ENCODE measurements around the gene ELMO1.

Gene ELMO1

DNA sequence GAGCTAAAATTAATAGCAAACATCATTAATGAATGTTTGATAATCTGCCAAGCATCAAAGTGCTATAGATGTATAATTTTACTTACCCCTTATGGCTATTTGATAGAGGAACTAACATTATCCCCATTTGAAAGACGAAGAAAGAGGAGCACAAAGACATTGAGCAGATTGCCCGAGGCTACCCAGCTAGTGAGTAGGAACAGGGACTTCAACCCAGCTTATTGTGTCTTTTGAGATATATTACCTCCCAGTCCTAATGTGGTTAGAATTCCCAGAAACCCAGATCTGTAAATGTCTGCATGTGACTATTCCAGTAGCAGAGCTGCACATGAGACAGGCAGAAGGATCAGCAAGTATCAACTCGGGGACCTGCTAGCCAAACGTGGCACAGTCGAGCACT is 564.3 kb downstream of the ELMO1 start:
- WGBS (ENCODE audit: extremely low coverage, insufficient coverage, low lambda C conversion rate): no CpG with 5 or more reads among the region's 5 CpGs
- no peak overlapping the region for H3K9ac ChIP-seq (ENCODE audit: low read length)
- H3K36me3 ChIP-seq (ENCODE audit: control insufficient read depth, insufficient read depth, low read length): no peaks in the 10 kb centered on the region
- no peak overlapping the region for H3K4me2 ChIP-seq (ENCODE audit: low read length)
- H4K8ac ChIP-seq (ENCODE audit: low read depth, low read length): no peak overlapping the region
- DNase-seq: no peak
- H3K56ac ChIP-seq (ENCODE audit: low read length): no peak overlapping the region
- H3K4me3 ChIP-seq (ENCODE audit: low read length): no peak overlapping the region
- H3K4me1 ChIP-seq (ENCODE audit: control insufficient read depth, low read depth, low read length): no peaks in the 10 kb centered on the region
- H3K27ac ChIP-seq (ENCODE audit: low read depth, low read length): no peak overlapping the region
- H2BK5ac ChIP-seq (ENCODE audit: low read length): no peak overlapping the region
- no peak overlapping the region for H2AK5ac ChIP-seq (ENCODE audit: low read length)
- no peak overlapping the region for H3K18ac ChIP-seq (ENCODE audit: low read length)
- no peak overlapping the region for H3K23ac ChIP-seq (ENCODE audit: low read length)
- no peaks in the 10 kb centered on the region for H3K79me1 ChIP-seq (ENCODE audit: low read length)
- no peak overlapping the region for H2BK15ac ChIP-seq (replicated peaks; ENCODE audit: low read depth)
- H4K5ac ChIP-seq (ENCODE audit: low read length): no peak overlapping the region
- no peak overlapping the region for H2BK120ac ChIP-seq (ENCODE audit: low read depth, low read length)
- H3K27me3 ChIP-seq (ENCODE audit: insufficient read depth, low read length, poor library complexity): no peaks in the 10 kb centered on the region
- H3K4ac ChIP-seq (ENCODE audit: low read depth, low read length): no peak overlapping the region
- no peaks in the 10 kb centered on the region for H3K79me2 ChIP-seq (ENCODE audit: control insufficient read depth, insufficient read depth, low read length)

- Histone ChIP-seq H4K5ac (ENCODE audit: low read length) (no peak overlapping the region), H3K27ac (ENCODE audit: low read depth, low read length) (no peak overlapping the region)
- no CpG with 5 or more reads among the region's 11 CpGs for WGBS (ENCODE audit: extremely low coverage, insufficient coverage, low lambda C conversion rate)
These were observed 567.3 kb downstream of the ELMO1 start for GRCh38 chr7:36881233-36881874.

GRCh38 chr7:36880108-36880507 is 568.6 kb downstream of the ELMO1 start:
- Histone ChIP-seq H3K4me1 (ENCODE audit: control insufficient read depth, low read depth, low read length) (peaks cover 10% of the 10 kb centered on the region), H3K23ac (ENCODE audit: low read length) (no peak overlapping the region), H3K18ac (ENCODE audit: low read length) (no peak overlapping the region), H4K5ac (ENCODE audit: low read length) (no peak overlapping the region), H3K27me3 (ENCODE audit: insufficient read depth, low read length, poor library complexity) (no peaks in the 10 kb centered on the region), H4K8ac (ENCODE audit: low read depth, low read length) (no peak overlapping the region), H2BK5ac (ENCODE audit: low read length) (no peak overlapping the region), H3K79me2 (ENCODE audit: control insufficient read depth, insufficient read depth, low read length) (no peaks in the 10 kb centered on the region), H3K79me1 (ENCODE audit: low read length) (no peaks in the 10 kb centered on the region), H2BK120ac (ENCODE audit: low read depth, low read length) (no peak overlapping the region), H3K4me3 (ENCODE audit: low read length) (no peak overlapping the region), H3K9ac (ENCODE audit: low read length) (no peak overlapping the region), H3K4ac (ENCODE audit: low read depth, low read length) (no peak overlapping the region), H2AK5ac (ENCODE audit: low read length) (no peak overlapping the region), H3K56ac (ENCODE audit: low read length) (no peak overlapping the region), H2BK15ac (replicated peaks; ENCODE audit: low read depth) (no peak overlapping the region), H3K36me3 (ENCODE audit: control insufficient read depth, insufficient read depth, low read length) (no peaks in the 10 kb centered on the region), H3K4me2 (ENCODE audit: low read length) (no peak overlapping the region), H3K27ac (ENCODE audit: low read depth, low read length) (no peak overlapping the region)
- no CpG with 5 or more reads among the region's 3 CpGs for WGBS (ENCODE audit: extremely low coverage, insufficient coverage, low lambda C conversion rate)
- peak; percentile 69 for DNase-seq

More at GRCh38 chr7:36881233-36881874, 567.3 kb downstream of the ELMO1 start:
- Histone ChIP-seq H3K79me2 (ENCODE audit: control insufficient read depth, insufficient read depth, low read length) (no peaks in the 10 kb centered on the region), H2BK120ac (ENCODE audit: low read depth, low read length) (no peak overlapping the region), H2AK5ac (ENCODE audit: low read length) (no peak overlapping the region), H3K4me3 (ENCODE audit: low read length) (no peak overlapping the region), H3K9ac (ENCODE audit: low read length) (no peak overlapping the region), H3K56ac (ENCODE audit: low read length) (no peak overlapping the region), H3K4me2 (ENCODE audit: low read length) (no peak overlapping the region), H3K18ac (ENCODE audit: low read length) (no peak overlapping the region), H3K36me3 (ENCODE audit: control insufficient read depth, insufficient read depth, low read length) (no peaks in the 10 kb centered on the region), H3K27me3 (ENCODE audit: insufficient read depth, low read length, poor library complexity) (no peaks in the 10 kb centered on the region), H2BK5ac (ENCODE audit: low read length) (no peak overlapping the region), H3K79me1 (ENCODE audit: low read length) (no peaks in the 10 kb centered on the region), H4K8ac (ENCODE audit: low read depth, low read length) (no peak overlapping the region), H3K4ac (ENCODE audit: low read depth, low read length) (no peak overlapping the region), H3K4me1 (ENCODE audit: control insufficient read depth, low read depth, low read length) (peaks cover 6% of the 10 kb centered on the region), H2BK15ac (replicated peaks; ENCODE audit: low read depth) (no peak overlapping the region), H3K23ac (ENCODE audit: low read length) (no peak overlapping the region)
- DNase-seq: no peak

DNA sequence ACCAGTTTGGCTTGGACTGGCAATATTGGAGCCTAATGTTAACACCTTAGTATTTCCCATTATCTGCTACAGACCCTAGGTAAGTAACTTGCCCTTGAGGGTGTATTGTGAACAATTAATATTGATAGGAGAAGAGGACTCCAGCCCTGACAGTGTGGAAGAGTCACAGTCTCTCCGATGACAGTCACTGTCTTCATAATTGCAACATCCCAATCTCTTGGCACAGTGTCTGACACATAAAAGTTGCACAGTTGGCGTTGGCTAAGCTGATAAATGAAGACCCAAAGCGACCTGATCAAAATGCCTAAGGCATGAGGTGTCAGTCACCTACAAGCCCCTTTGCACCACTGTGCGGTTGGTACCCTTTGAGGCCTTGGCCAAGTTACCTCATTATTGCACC is 569.6 kb downstream of the ELMO1 start:
- no peak overlapping the region for H3K56ac ChIP-seq (ENCODE audit: low read length)
- H3K36me3 ChIP-seq (ENCODE audit: control insufficient read depth, insufficient read depth, low read length): no peaks in the 10 kb centered on the region
- H3K27ac ChIP-seq (ENCODE audit: low read depth, low read length): no peak overlapping the region
- H3K79me1 ChIP-seq (ENCODE audit: low read length): no peaks in the 10 kb centered on the region
- no peak for DNase-seq
- no peaks in the 10 kb centered on the region for H3K27me3 ChIP-seq (ENCODE audit: insufficient read depth, low read length, poor library complexity)
- H3K23ac ChIP-seq (ENCODE audit: low read length): no peak overlapping the region
- no peak overlapping the region for H2BK5ac ChIP-seq (ENCODE audit: low read length)
- no peak overlapping the region for H2AK5ac ChIP-seq (ENCODE audit: low read length)
- H3K4me3 ChIP-seq (ENCODE audit: low read length): no peak overlapping the region
- no CpG with 5 or more reads among the region's 4 CpGs for WGBS (ENCODE audit: extremely low coverage, insufficient coverage, low lambda C conversion rate)
- H4K8ac ChIP-seq (ENCODE audit: low read depth, low read length): no peak overlapping the region
- no peak overlapping the region for H4K5ac ChIP-seq (ENCODE audit: low read length)
- H2BK120ac ChIP-seq (ENCODE audit: low read depth, low read length): no peak overlapping the region
- H3K4ac ChIP-seq (ENCODE audit: low read depth, low read length): no peak overlapping the region
- H3K9ac ChIP-seq (ENCODE audit: low read length): no peak overlapping the region
- no peak overlapping the region for H3K4me2 ChIP-seq (ENCODE audit: low read length)
- H3K79me2 ChIP-seq (ENCODE audit: control insufficient read depth, insufficient read depth, low read length): no peaks in the 10 kb centered on the region
- H3K18ac ChIP-seq (ENCODE audit: low read length): no peak overlapping the region
- peaks cover 10% of the 10 kb centered on the region for H3K4me1 ChIP-seq (ENCODE audit: control insufficient read depth, low read depth, low read length)
- no peak overlapping the region for H2BK15ac ChIP-seq (replicated peaks; ENCODE audit: low read depth)

DNA sequence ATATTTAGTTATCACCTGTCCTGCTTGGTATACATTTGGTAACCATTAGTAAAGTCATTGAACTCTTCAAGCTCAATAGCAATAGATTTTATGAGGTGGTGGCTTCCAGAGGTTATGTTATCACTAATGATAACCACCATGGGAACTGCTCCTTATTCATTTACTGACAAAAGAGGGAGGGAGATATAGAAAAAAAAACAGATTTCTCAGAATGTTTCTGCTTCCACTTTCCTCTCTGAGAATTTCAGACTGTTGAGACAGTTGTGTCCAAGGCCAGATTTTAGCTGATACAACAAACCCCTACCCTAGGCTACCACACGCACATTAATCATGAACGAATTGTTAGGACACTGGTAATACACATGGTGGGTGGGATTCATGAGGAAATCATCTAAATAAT is 570.4 kb downstream of the ELMO1 start:
- no peak overlapping the region for H4K5ac ChIP-seq (ENCODE audit: low read length)
- H3K4me1 ChIP-seq (ENCODE audit: control insufficient read depth, low read depth, low read length): peaks cover 10% of the 10 kb centered on the region
- WGBS (ENCODE audit: extremely low coverage, insufficient coverage, low lambda C conversion rate): no CpG with 5 or more reads among the region's 2 CpGs
- no peak overlapping the region for H3K27ac ChIP-seq (ENCODE audit: low read depth, low read length)
- no peak overlapping the region for H3K18ac ChIP-seq (ENCODE audit: low read length)
- H4K8ac ChIP-seq (ENCODE audit: low read depth, low read length): no peak overlapping the region
- H2AK5ac ChIP-seq (ENCODE audit: low read length): no peak overlapping the region
- no peak overlapping the region for H3K4ac ChIP-seq (ENCODE audit: low read depth, low read length)
- H3K56ac ChIP-seq (ENCODE audit: low read length): no peak overlapping the region
- no peak overlapping the region for H3K4me2 ChIP-seq (ENCODE audit: low read length)
- H3K79me1 ChIP-seq (ENCODE audit: low read length): no peaks in the 10 kb centered on the region
- no peaks in the 10 kb centered on the region for H3K27me3 ChIP-seq (ENCODE audit: insufficient read depth, low read length, poor library complexity)
- H2BK15ac ChIP-seq (replicated peaks; ENCODE audit: low read depth): no peak overlapping the region
- DNase-seq: no peak
- no peak overlapping the region for H3K4me3 ChIP-seq (ENCODE audit: low read length)
- no peak overlapping the region for H2BK5ac ChIP-seq (ENCODE audit: low read length)
- H3K79me2 ChIP-seq (ENCODE audit: control insufficient read depth, insufficient read depth, low read length): no peaks in the 10 kb centered on the region
- H3K23ac ChIP-seq (ENCODE audit: low read length): no peak overlapping the region
- no peak overlapping the region for H2BK120ac ChIP-seq (ENCODE audit: low read depth, low read length)
- H3K9ac ChIP-seq (ENCODE audit: low read length): no peak overlapping the region
- H3K36me3 ChIP-seq (ENCODE audit: control insufficient read depth, insufficient read depth, low read length): no peaks in the 10 kb centered on the region

DNA sequence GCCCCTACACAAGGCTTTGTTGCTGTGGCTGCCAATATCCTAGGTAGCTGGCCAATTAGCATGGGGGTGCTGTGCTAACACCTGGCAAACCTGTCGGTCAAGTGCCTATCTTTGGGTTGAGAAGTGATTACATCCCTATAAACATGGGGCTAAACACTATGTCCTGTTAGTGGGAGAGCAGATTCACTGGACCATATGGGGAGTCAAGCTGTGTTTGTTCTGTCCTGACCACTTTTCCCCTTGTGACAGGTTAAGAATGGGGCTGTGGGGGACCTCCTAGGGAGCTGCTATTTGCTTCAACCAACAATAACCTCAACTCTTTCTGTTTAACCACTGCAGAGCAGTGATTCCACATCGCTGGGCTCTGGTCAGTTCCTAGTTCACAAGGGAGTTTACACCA is 572.9 kb downstream of the ELMO1 start:
- Histone ChIP-seq H4K8ac (ENCODE audit: low read depth, low read length) (no peak overlapping the region), H2BK15ac (replicated peaks; ENCODE audit: low read depth) (no peak overlapping the region), H3K27me3 (ENCODE audit: insufficient read depth, low read length, poor library complexity) (no peaks in the 10 kb centered on the region), H3K79me1 (ENCODE audit: low read length) (no peaks in the 10 kb centered on the region), H3K18ac (ENCODE audit: low read length) (no peak overlapping the region), H3K4me3 (ENCODE audit: low read length) (no peak overlapping the region), H3K4me2 (ENCODE audit: low read length) (no peak overlapping the region), H4K5ac (ENCODE audit: low read length) (no peak overlapping the region), H3K56ac (ENCODE audit: low read length) (no peak overlapping the region), H3K4ac (ENCODE audit: low read depth, low read length) (no peak overlapping the region), H3K4me1 (ENCODE audit: control insufficient read depth, low read depth, low read length) (peaks cover 10% of the 10 kb centered on the region), H3K27ac (ENCODE audit: low read depth, low read length) (no peak overlapping the region), H2BK120ac (ENCODE audit: low read depth, low read length) (no peak overlapping the region), H3K23ac (ENCODE audit: low read length) (no peak overlapping the region), H2BK5ac (ENCODE audit: low read length) (no peak overlapping the region), H3K79me2 (ENCODE audit: control insufficient read depth, insufficient read depth, low read length) (no peaks in the 10 kb centered on the region), H3K9ac (ENCODE audit: low read length) (no peak overlapping the region), H2AK5ac (ENCODE audit: low read length) (no peak overlapping the region), H3K36me3 (ENCODE audit: control insufficient read depth, insufficient read depth, low read length) (no peaks in the 10 kb centered on the region)
- DNase-seq: peak; percentile 56
- WGBS (ENCODE audit: extremely low coverage, insufficient coverage, low lambda C conversion rate): no CpG with 5 or more reads among the region's 2 CpGs
